Liver (tissue), 3 donors: Measurements from ENCODE around the gene SETX.

ENCODE experiments used
- ATF3 ChIP-seq: IDR thresholded peaks from 2 replicates; pipeline ENCODE4 v1.6.1; 2016; ENCODE audit warnings: antibody characterized with exemption
- CTCF ChIP-seq: fragments of 150-350 bp; IDR thresholded peaks from 2 replicates; pipeline ENCODE4 v1.5.1; 2017; ENCODE audit warnings: improper control_type of control experiment, low read depth, low read length; ENCODE audit not compliant: missing input control
- GABPA ChIP-seq, 2 donors: IDR thresholded peaks in 1 of 2; conservative IDR thresholded peaks in 1 of 2; 2 replicates each; pipeline ENCODE4 v1.6.1; 2016; ENCODE audit warnings: antibody characterized with exemption in 2 of 2, mild to moderate bottlenecking in 1 of 2, moderate library complexity in 1 of 2
- HNF4A ChIP-seq, 2 donors: conservative IDR thresholded peaks; 2 replicates each; pipeline ENCODE4 v1.6.1; 2016; ENCODE audit warnings: antibody characterized with exemption in 2 of 2, mild to moderate bottlenecking in 2 of 2
- MAX ChIP-seq: IDR thresholded peaks from 2 replicates; pipeline ENCODE4 v1.6.1; 2016; ENCODE audit warnings: antibody characterized with exemption
- NR2F2 ChIP-seq: IDR thresholded peaks from 2 replicates; pipeline ENCODE4 v1.6.1; 2016; ENCODE audit warnings: antibody characterized with exemption
- RAD21 ChIP-seq, 2 donors: IDR thresholded peaks; 2 replicates each; pipeline ENCODE4 v1.6.1; 2016; ENCODE audit warnings: antibody characterized with exemption in 2 of 2, mild to moderate bottlenecking in 2 of 2
- REST ChIP-seq: IDR thresholded peaks from 2 replicates; pipeline ENCODE4 v1.6.1; 2016; ENCODE audit warnings: antibody characterized with exemption, mild to moderate bottlenecking
- RXRA ChIP-seq, 2 donors: IDR thresholded peaks; 2 replicates each; pipeline ENCODE4 v1.6.1; 2017 to 2018; ENCODE audit warnings: antibody characterized with exemption in 2 of 2, mild to moderate bottlenecking in 1 of 2
- SP1 ChIP-seq: IDR thresholded peaks from 2 replicates; pipeline ENCODE4 v1.6.1; 2018; ENCODE audit warnings: antibody characterized with exemption, mild to moderate bottlenecking
- TAF1 ChIP-seq: conservative IDR thresholded peaks from 2 replicates; pipeline ENCODE4 v1.6.1; 2016; ENCODE audit warnings: antibody characterized with exemption, mild to moderate bottlenecking
- YY1 ChIP-seq: IDR thresholded peaks from 2 replicates; pipeline ENCODE4 v1.6.1; 2016; ENCODE audit warnings: antibody characterized with exemption, mild to moderate bottlenecking
- ZBTB33 ChIP-seq: IDR thresholded peaks from 2 replicates; pipeline ENCODE4 v1.6.1; 2016; ENCODE audit warnings: antibody characterized with exemption
- donor health status: healthy.
- donor health status: healthy.

GRCh38 chr9:132299221-132299620 is 55.6 kb downstream of the SETX start:
- no peak for TF ChIP-seq YY1
- no peak for TF ChIP-seq CTCF
- no peak for TF ChIP-seq ZBTB33
- TF ChIP-seq TAF1: no peak
- TF ChIP-seq MAX: no peak
- no peak for TF ChIP-seq SP1
- no peak for TF ChIP-seq RAD21 (IDR thresholded peaks at IDR 0.05)
- no peak for TF ChIP-seq REST
- no peak for TF ChIP-seq NR2F2
- TF ChIP-seq ATF3: no peak
- no peak for TF ChIP-seq GABPA (IDR thresholded peaks at IDR 0.05 in 1 of 2, conservative IDR thresholded peaks at IDR 0.05 in 1 of 2)
- no peak for TF ChIP-seq HNF4A (conservative IDR thresholded peaks at IDR 0.05)
- no peak for TF ChIP-seq RXRA (IDR thresholded peaks at IDR 0.05)
